Measurements from ENCODE around the gene MSH2. TPM values are rescaled to one million over a fixed set of nuclear protein-coding genes. Genes with fewer than 3 reads are reported as not detected.
"Not testable (repeated sequence)": the region's sequence is repeated elsewhere in the genome, so short reads cannot be mapped to it uniquely, and the experiment has no call there.

Gene MSH2
- total RNA-seq, result 10 to 100 TPM; 62.6 to 63.1 TPM

DNA sequence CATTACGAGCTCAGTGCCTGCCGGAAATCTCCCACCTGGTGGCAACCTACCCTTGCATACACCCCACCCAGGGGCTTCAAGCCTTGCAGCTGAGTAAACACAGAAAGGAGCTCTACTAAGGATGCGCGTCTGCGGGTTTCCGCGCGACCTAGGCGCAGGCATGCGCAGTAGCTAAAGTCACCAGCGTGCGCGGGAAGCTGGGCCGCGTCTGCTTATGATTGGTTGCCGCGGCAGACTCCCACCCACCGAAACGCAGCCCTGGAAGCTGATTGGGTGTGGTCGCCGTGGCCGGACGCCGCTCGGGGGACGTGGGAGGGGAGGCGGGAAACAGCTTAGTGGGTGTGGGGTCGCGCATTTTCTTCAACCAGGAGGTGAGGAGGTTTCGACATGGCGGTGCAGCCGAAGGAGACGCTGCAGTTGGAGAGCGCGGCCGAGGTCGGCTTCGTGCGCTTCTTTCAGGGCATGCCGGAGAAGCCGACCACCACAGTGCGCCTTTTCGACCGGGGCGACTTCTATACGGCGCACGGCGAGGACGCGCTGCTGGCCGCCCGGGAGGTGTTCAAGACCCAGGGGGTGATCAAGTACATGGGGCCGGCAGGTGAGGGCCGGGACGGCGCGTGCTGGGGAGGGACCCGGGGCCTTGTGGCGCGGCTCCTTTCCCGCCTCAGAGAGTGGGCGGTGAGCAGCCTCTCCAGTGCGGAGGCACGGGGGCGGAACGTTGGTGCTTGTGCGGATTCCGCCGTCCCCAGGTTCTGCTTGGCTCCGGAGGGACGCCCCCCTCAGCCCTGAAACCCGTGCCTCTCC is at the start of gene MSH2:
Gene MSH2, plus strand, starts transcription at position 352 of the 804 bp plus-strand sequence. Its CDS starts 36 bp downstream, at position 388.
- ChIA-PET POLR2A (interaction anchor here (0.5 to 1.1 kb wide), 5 partner anchors 16 to 380 kb away, joined by 3 to 5 read pairs (median 3); partner anchors contain the start of gene MSH6), CTCF (no interaction called here)

DNA sequence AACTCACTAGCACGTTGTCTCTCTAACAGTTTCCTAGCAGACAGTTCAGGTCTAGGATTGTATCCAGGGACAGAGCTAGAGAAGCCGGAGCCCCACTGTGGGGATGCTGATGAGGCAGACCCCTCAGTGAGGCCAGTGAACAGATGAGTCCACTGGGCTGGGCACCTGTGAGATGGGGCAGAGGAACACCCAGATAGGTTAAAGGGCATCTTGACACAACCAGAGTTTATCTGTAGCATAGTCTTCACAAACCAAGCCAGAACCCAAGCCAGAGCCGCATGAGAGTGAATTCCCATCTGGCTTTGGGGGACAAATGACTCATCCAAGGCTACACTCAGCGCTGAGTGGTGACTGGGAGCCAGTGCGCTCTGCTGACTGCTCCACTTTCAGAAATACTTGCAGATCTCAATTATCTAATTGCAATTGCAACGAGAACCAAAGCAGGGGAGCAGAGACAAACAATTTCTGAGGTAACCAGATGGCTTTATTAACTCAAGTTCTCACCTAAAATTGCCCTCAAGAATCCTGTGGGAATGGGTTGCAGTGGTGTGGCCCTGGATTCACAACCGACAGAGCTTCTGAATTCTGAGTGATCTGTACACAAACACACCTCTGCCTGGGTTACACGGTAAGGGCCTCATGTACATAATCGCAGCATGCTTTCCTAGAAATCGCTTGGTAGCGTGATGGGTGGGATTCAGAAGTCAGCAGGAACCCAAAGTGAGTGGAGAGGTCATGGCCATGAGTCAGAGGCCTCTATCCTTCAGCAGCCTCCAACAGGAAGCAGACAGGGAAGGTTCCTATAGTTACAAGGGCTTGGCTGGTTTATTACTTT is 48.7 kb upstream of the MSH2 start:
- CTCF ChIA-PET, result interaction anchor here (0.7 kb wide), 1 partner anchor 32 kb away, joined by 3 read pairs; no protein-coding TSS in a partner anchor
- POLR2A ChIA-PET, result no interaction called here

DNA sequence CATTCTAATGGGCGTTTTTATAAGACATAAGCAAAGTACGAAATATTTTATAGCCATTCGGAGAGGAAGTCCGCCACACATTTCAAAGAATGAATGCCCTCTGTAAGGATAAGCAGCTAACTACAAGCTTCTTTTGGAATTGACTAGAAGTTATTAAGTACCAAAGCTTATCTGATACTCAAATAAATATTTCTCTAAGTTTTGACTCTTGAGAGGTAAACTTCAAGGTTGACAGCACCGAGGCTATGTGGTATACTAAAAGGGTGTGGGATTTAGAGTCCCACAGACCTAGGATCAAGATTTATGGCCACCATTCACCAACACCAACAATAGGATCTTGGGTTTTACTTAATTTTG is 48.1 kb upstream of the MSH2 start:
- POLR2A ChIA-PET, result no interaction called here
- CTCF ChIA-PET, result interaction anchor here (0.7 kb wide), 1 partner anchor 32 kb away, joined by 3 read pairs; no protein-coding TSS in a partner anchor

DNA sequence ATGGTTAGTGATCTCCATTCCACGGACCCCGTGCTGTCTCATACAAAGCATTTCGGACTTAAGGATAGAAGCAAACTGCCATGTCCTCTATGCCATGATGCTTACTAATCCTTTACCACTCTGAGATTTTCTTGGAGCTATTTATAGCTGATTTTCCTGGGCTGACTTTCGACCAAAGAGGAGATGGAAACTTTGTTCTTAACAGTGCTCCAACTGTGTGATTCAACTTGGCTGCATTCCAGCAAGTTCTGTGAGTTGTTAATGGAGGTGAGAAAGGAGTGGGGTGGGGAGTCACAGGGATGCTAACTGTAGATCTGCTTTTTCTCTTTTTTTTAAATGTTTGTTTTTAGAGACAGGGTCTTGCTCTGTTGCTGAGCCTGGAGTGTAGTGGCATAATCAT is 45.5 kb upstream of the MSH2 start:
- CTCF ChIA-PET, result no interaction called here
- POLR2A ChIA-PET, result no interaction called here

DNA sequence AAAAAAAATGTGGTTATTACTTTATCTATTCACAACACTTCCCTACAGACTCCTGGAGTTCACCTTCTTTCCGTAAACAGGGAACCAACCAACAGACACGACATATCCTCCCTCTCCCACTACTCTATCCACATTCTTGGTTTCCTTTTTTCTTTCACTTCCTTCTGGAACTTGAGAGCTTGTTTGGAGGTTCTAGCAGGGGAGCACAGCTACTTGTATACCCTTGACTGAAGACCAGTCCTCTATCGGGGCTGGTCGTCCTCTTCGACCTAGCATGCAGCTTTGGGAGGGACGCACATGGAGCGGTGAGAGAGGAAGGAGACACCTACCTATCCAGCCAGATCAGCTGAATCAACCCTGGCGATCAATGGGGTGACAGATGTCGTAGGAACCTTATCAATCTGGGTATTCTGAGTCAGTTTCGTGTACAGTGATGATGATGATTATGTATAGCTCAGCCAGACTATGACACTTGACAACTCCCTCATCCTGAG is 43.5 kb upstream of the MSH2 start:
- POLR2A ChIA-PET, result no interaction called here
- CTCF ChIA-PET, result no interaction called here

DNA sequence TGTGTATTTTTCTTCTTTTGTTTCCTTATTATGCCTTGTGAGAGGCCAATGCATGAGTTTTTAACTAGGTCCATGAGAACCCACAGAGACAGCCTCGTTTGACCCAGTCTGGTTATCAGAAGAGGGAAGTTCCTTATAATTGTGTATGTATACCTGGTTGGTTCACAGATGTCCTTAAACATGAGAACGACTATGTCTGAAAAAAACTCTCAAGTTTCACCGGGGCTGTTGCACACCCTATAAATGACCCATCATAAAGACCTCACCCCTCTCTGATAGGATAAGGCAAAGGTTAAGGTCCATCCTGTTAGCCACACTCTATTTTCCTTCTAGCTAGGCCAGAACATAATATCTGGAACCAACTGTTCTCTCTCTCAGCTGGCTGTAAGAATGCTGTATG is 42.7 kb upstream of the MSH2 start:
- ChIA-PET CTCF (no interaction called here), POLR2A (no interaction called here)

DNA sequence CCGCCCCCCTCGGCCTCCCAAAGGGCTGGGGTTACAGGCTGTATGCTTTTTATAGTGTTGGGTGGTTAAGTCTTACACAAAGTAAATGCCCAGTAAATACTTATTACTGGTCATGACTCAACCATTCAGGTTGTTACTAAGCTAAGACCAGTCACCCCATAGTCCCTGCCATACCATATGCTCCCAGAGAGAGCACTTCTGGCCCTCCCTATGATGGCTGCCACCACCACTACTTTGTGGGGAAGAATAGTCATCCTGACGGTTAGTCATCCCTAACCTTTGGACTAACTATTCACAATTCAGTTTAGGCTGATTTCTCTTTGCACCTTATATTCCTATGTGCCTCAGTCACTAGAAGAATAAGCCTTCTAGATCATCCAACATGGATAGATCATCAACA is 42.0 kb upstream of the MSH2 start:
- POLR2A ChIA-PET, result no interaction called here
- CTCF ChIA-PET, result no interaction called here

DNA sequence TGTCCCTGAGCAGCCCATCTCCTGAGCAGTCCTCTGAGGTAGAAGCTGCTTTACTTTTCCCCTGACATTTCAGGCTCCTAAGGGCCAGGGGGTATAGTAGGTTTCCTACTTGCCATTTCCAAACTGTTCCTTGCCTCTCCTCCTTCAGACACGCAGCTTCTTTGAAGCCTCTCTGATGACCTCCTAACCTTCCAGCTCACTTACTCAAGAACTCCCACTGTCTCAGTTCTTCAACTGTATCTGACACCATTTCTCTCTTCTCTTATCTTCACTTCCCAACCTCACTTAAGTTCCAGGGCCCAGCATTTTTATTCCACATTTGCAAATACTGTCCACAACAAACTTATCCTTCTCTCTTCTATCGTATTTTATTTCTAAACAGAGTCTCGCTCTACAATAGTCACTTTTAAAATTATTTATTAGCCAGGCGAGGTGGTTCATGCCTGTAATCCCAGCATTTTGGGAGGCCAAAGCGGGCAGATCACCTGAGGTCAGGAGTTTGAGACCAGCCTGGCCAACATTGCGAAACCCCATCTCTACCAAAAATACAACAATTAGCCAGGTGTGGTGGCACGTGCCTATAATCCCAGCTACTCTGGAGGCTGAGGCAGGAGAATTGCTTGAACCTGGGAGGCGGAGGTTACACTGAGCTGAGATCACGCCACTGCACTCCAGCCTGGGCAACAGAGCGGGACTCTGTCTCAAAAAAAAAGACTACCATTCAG is 41.3 kb upstream of the MSH2 start:
- POLR2A ChIA-PET, CTCF ChIA-PET: not testable (repeated sequence)

DNA sequence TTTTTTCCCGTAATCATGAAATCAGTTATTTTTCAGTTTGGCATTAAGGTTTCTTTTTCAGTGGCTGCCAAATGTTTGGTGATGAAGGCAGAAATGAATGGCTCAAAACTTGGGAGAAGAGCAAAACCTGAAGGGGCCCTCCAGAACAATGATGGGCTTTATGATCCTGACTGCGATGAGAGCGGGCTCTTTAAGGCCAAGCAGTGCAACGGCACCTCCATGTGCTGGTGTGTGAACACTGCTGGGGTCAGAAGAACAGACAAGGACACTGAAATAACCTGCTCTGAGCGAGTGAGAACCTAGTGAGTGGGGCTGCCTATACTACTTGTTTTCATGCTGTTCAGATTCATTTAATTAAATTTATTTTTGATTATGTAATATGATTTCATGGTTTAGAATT is 29.2 kb upstream of the MSH2 start:
- ChIA-PET CTCF (interaction anchor here (2.0 kb wide), 1 partner anchor 39 kb away, joined by 5 read pairs; no protein-coding TSS in a partner anchor), POLR2A (no interaction called here)

DNA sequence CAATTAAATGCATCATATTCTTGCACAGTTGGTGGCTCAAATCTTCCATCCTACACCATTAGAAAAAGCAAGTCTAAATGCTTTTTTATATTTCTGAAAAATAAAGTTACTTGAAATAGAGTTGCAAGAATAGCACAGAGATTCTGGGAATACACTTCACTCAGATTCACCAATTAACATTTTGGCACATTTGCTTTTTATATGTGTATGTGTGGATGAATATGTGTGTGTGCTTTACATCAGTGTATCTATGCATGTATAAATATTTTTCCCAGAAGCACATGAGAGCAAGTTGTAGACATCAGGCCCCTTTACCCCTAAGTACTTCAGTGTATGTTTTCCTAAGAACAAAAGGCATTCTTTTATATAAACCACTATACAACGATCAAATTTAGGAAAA is 27.6 kb upstream of the MSH2 start:
- ChIA-PET CTCF (no interaction called here), POLR2A (no interaction called here)

DNA sequence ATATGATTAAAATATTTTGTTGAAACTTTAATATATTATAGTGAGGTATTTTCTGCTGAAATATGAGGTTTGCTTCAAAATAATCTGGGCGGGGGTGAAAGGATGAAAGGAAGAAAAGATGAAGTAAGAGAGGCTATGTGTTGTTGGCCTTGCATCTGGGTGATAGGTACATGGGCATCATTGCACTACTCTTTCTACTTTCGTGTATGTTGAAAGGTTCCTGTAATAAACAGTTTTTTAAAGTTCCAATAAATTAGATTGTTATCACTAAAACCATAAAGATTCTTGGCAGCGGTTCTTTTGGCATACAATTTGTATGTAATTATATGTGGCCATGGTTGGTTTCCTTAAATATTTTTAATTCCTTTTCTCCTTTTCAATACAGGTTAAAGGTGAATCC is 23.6 kb upstream of the MSH2 start:
- POLR2A ChIA-PET, result no interaction called here
- CTCF ChIA-PET, result no interaction called here

DNA sequence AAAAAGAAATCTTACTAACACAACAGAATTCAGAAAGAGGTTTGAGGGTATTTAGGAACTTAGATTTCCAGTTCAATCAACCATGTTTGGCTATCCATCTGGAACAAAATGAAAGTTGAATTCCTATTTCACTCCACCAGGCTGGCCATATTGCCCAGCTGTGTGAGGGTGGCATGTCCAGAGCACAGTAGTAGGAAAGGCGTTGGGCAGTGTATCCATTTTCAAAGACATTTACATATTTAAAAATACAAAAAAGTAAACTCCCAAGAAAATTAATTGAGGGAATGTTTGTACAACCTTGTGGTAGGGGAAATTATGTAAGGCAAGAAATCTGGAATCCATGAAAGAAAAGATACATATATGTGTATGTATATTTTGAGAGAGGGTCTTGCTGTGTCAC is 21.5 kb upstream of the MSH2 start:
- ChIA-PET CTCF (interaction anchor here (0.6 to 0.7 kb wide), 2 partner anchors 31 to 373 kb away, joined by 3 read pairs; no protein-coding TSS in a partner anchor), POLR2A (no interaction called here)

DNA sequence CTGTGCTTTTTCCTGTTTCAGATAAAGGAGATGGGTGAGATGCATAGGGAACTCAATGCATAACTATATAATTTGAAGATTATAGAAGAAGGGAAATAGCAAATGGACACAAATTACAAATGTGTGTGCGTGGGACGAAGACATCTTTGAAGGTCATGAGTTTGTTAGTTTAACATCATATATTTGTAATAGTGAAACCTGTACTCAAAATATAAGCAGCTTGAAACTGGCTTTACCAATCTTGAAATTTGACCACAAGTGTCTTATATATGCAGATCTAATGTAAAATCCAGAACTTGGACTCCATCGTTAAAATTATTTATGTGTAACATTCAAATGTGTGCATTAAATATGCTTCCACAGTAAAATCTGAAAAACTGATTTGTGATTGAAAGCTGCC is 16.4 kb upstream of the MSH2 start:
- CTCF ChIA-PET, result interaction anchor here (0.8 to 2.2 kb wide), 3 partner anchors 32 to 52 kb away, joined by 3 to 19 read pairs (median 8); no protein-coding TSS in a partner anchor
- POLR2A ChIA-PET, result interaction anchor here (0.8 kb wide), 1 partner anchor 16 kb away, joined by 5 read pairs; the partner anchor contains the start of gene MSH2

DNA sequence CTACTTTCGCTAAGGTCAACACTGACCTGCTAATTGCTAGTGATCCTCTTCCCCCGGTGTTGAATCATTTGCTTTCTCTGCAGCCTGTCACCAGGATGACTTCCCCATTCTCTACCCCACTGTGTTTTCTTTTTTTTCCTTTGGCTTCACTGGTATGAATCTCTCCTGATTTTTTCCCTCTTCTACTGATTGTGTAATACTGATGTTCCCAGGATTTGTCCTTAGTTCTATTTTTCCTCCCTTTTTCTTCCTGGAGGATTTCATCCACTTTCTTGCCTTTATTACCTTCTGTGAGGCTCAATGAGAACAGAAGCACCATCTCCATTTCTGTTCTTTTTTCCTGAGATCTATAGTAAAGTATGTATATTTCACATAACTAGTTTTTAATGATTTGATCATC is 14.1 kb upstream of the MSH2 start:
- POLR2A ChIA-PET, result no interaction called here

DNA sequence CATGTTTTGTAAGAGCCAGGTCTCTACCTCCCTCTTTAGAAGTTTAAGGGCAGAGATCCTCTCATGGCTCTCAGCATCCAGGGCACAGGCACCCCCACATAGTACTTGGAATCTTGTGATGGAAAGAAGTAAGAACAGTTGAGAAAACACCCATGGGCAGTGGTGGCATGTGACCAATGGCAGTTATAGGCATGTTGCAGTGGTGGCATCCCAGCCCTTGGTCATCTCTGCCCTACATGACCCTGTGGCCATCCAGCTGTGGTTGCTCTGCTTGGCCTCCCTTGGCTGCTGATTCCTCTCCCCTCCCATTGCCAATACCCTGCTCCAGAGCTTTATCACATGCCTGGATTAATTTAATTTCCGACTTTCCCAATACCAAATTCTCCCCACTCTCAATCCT is 13.3 kb upstream of the MSH2 start:
- CTCF ChIA-PET, result no interaction called here
- POLR2A ChIA-PET, result no interaction called here

More for the DNA sequence above, 14.1 kb upstream of the MSH2 start:
- CTCF ChIA-PET, result interaction anchor here (0.9 to 1.5 kb wide), 5 partner anchors 10 to 378 kb away, joined by 3 to 4 read pairs (median 3); no protein-coding TSS in a partner anchor

DNA sequence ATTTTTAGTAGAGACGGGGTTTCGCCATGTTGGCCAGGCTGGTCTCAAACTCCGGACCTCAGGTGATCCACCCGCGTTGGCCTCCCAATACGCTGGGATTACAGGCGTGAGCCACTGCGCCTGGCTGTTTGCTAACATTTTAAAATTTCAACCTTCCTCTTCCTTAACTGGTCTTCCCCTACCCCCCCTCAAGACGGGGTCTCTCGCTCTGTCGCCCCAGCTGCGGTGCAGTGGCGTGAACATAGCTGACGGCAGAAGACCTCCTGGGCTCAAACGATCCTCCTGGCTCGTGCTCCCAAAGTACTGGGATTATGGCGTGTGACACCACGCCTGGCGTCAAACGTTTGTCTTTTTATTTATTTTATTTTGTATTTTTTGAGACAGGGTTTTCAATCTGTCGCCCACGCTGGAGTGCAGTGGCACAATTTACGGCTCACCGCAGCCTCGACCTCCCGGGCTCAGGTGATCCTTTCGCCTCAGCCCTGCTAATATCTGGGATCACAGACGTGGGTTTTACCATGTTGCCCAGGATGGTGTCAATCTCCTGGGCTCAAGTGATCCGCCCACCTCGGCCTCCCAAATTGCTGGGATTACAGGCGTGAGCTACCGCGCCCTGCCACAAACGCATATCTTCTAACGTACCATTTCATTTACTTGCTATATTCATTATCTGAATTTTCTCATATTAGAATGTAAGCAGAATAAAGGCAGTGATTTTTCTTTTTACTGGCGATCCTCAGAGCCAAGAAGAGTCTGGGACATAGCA is 984 bp upstream of the MSH2 start:
- CTCF ChIA-PET, result no interaction called here
- POLR2A ChIA-PET, result interaction anchor here (0.5 to 1.1 kb wide), 4 partner anchors 15 to 451 kb away, joined by 3 to 11 read pairs (median 4); partner anchors contain the start of gene MSH6

DNA sequence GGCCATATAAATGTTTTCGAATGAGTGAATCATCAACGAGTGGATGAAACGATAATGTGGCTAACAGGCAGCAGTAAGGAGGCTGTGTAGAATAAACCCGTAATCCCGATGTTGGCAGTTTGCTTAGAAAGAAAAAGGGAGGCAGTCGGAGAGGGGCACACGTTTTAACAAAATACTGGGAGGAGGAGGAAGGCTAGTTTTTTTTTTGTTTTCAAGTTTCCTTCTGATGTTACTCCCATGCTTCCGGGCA is 476 bp upstream of the MSH2 start:
- ChIA-PET CTCF (no interaction called here), POLR2A (interaction anchor here (0.5 to 1.1 kb wide), 5 partner anchors 16 to 380 kb away, joined by 3 to 5 read pairs (median 3); partner anchors contain the start of gene MSH6)

DNA sequence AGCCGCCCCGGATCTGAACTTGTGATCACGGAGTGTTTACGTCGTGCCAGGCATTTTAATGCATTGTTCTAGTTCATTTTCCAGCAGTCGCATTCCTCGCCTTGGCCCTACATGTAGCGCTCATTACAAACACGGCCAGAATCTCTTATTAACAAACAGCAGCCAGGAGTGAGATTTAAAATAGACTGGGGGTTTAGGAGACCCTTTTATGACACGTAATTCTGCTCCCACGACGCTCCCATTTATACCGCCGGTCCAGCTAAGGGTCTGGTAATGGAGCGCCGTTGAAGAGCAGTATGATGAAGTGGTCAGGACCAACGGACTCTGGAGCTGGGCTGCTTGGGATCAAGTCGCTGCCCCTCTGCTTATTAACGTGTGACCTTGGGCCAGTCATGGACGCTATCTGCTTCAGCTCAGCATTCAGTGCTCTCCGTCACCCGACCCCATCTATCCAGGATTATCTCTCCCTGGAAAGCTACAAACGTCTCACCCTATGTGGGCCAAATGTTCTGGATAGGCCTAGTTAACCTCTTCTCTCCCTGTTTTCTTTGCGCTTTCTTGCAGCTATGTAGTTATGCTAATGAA is 745 bp downstream of the MSH2 start:
- CTCF ChIA-PET, result interaction anchor here (0.7 kb wide), 1 partner anchor 15 kb away, joined by 3 read pairs; no protein-coding TSS in a partner anchor
- POLR2A ChIA-PET, result interaction anchor here (0.6 to 1.1 kb wide), 5 partner anchors 17 to 775 kb away, joined by 3 to 7 read pairs (median 4); partner anchors contain the start of gene MSH6
